Testis (tissue), 2 donors: ENCODE measurements around the gene AXDND1.

Experiments used
- CTCF ChIP-seq, 3 experiments: fragments of 450-650 bp in 2 of 3; fragments of 200-600 bp in 1 of 3; sonication (generic) in 1 of 3; IDR thresholded peaks; one replicate each; pipeline ENCODE4 v1.5.1; 2016 to 2019; ENCODE audit warnings: antibody characterized with exemption in 3 of 3, mild to moderate bottlenecking in 2 of 3, moderate library complexity in 1 of 3
- POLR2A ChIP-seq: fragments of 450-650 bp; IDR thresholded peaks from one replicate; pipeline ENCODE4 v1.6.1; 2017; ENCODE audit warnings: antibody characterized with exemption, mild to moderate bottlenecking, moderate library complexity

GRCh38 chr1:179321533-179322216 lies 44.1 kb upstream of the AXDND1 start:
- TF ChIP-seq CTCF (IDR thresholded peaks at IDR 0.05): no peak
- no peak for TF ChIP-seq POLR2A
